Lung (tissue), 12 donors: ENCODE data around the gene ZFAND6. TPM values are rescaled to one million over a fixed set of nuclear protein-coding genes. Genes with fewer than 3 reads are reported as not detected.

Experiments used
- ATAC-seq: fragments of 200-7000 bp; cut with Tn5 transposase; one replicate; pipeline ENCODE4 v1.9.1; 2020; ENCODE audit warnings: moderate number of reproducible peaks; ENCODE audit not compliant: insufficient read depth, low FRiP score
- DNase-seq, 3 donors: peaks; one replicate each; pipeline ENCODE4 v3.0.0-alpha.2; 2013 to 2017
- H3K27ac ChIP-seq, 2 donors: one replicate each; pipeline ENCODE4 v1.5.1; 2013; ENCODE audit warnings: mild to moderate bottlenecking in 2 of 2, moderate library complexity in 2 of 2, control low read depth in 1 of 2, inconsistent platforms in 1 of 2, low read depth in 1 of 2, low read length in 1 of 2
- H3K27me3 ChIP-seq, 3 donors: one replicate each; pipeline ENCODE4 v1.5.1; 2013; ENCODE audit warnings: low read length in 2 of 3; ENCODE audit not compliant: control insufficient read depth in 3 of 3, insufficient read depth in 3 of 3
- H3K36me3 ChIP-seq, 4 donors: one replicate each; pipeline ENCODE4 v1.5.1; 2013; ENCODE audit warnings: low read length in 4 of 4, mild to moderate bottlenecking in 1 of 4, moderate library complexity in 1 of 4; ENCODE audit not compliant: control insufficient read depth in 4 of 4, insufficient read depth in 4 of 4
- H3K4me1 ChIP-seq, 5 donors: one replicate each; pipeline ENCODE4 v1.5.1; 2013; ENCODE audit warnings: low read length in 5 of 5, mild to moderate bottlenecking in 2 of 5, moderate library complexity in 1 of 5; ENCODE audit not compliant: control insufficient read depth in 5 of 5, insufficient read depth in 5 of 5
- H3K4me3 ChIP-seq: one replicate; pipeline ENCODE4 v1.5.1; 2013; ENCODE audit warnings: mild to moderate bottlenecking, control low read depth, moderate library complexity
- H3K9ac ChIP-seq, 2 donors: one replicate each; pipeline ENCODE4 v1.5.1; 2013; ENCODE audit warnings: low read length in 2 of 2, control low read depth in 1 of 2; ENCODE audit not compliant: insufficient read depth in 1 of 2
- H3K9me3 ChIP-seq, 4 donors: one replicate each; pipeline ENCODE4 v1.5.1; 2013; ENCODE audit warnings: low read length in 3 of 4, mild to moderate bottlenecking in 1 of 4, moderate library complexity in 1 of 4; ENCODE audit not compliant: control insufficient read depth in 4 of 4, insufficient read depth in 3 of 4
- CTCF ChIP-seq: IDR thresholded peaks from 2 replicates; pipeline ENCODE4 v1.5.1; 2012; ENCODE audit warnings: mild to moderate bottlenecking; ENCODE audit errors: control extremely low read depth, extremely low read depth
- WGBS, 2 donors: extraction: QIAGEN DNeasy Blood & Tissue Kit; methylation state at CpG; one replicate each; pipeline ENCODE4 v1.1.7; 2013; 5-methylcytosine and 5-hydroxymethylcytosine counted together
- polyA plus RNA-seq, 2 donors: library from polyadenylated mRNA; stranded (reverse); fragments of 200-250 nt; gene quantifications; one replicate each; pipeline ENCODE4 v1.2.1, GENCODE V29; 2013
- total RNA-seq, 2 donors: library from RNA; depleted of rRNA in 1 of 2; stranded (reverse); fragments of >200 nt in 1 of 2; gene quantifications; one replicate each; pipeline ENCODE4 v1.2.1, GENCODE V29; 2014 to 2021
- donor health status: control.
- donor health status: control.
- donor health status: Bipolar disorder and iron deficiency.
- donor health status: healthy.
- donor health status: DM: yes; HTN: yes; CAD: no.

The ZFAND6 gene
- total and polyA plus RNA-seq, 4 donors: 49.6 to 160 (median 81.4) TPM

GRCh38 chr15:80173022-80173759 is 113.7 kb downstream of the ZFAND6 start:
- 64 to 66% methylated on average over 10 of the region's 10 CpGs for WGBS, 2 donors
- no peaks in the 10 kb centered on the region for H3K27me3 ChIP-seq
- H3K36me3 ChIP-seq: peaks cover 0 to 23% (median 18%) of the 10 kb centered on the region in 4 donors
- DNase-seq (peak; percentile 60 to 72 (median 70)), ATAC-seq (peak; percentile 69)
- H3K4me3 ChIP-seq: no peak overlapping the region
- peak; percentile 75 for TF ChIP-seq CTCF
- H3K9me3 ChIP-seq: no peaks in the 10 kb centered on the region
- no peak overlapping the region for H3K27ac ChIP-seq
- H3K4me1 ChIP-seq: peaks cover 0 to 4% (median 0%) of the 10 kb centered on the region in 5 donors
- no peak overlapping the region for H3K9ac ChIP-seq

- H3K4me3 ChIP-seq: no peak overlapping the region
- 85 to 91% methylated on average over 11 of the region's 11 CpGs for WGBS, 2 donors
- H3K9ac ChIP-seq: no peak overlapping the region
- H3K4me1 ChIP-seq: peaks cover 0 to 4% (median 0%) of the 10 kb centered on the region in 5 donors
- DNase-seq (no peak), ATAC-seq (no peak)
- no peak for TF ChIP-seq CTCF
- H3K27ac ChIP-seq: peak overlapping the region in 1 of 2 donors; percentile 37
- peaks cover 0 to 18% (median 16%) of the 10 kb centered on the region in 4 donors for H3K36me3 ChIP-seq
- H3K9me3 ChIP-seq: no peaks in the 10 kb centered on the region
- H3K27me3 ChIP-seq: no peaks in the 10 kb centered on the region
Observed at GRCh38 chr15:80174017-80174746, 114.7 kb downstream of the ZFAND6 start.

DNA sequence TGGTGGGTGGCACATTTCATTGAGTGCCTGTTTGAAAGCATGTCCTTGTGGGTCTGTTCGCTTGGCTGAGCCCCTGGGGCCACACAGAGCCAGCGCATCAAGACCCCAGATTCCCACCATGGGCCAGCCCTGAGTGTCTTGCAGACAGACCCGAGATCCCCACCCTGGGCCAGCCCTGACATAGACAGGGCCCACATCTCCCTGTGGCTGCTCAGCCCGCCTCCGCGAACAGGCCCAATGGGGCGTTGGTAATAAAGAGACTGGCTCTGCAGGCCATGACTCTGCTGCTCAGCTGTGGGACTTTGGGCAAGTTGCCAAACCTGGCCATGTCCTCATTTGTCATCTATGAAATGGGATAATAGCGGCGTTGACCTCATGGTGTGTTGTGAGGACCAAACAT is 116.0 kb downstream of the ZFAND6 start:
- Histone ChIP-seq H3K27me3 (no peaks in the 10 kb centered on the region), H3K4me1 (peaks cover 0 to 4% (median 0%) of the 10 kb centered on the region in 5 donors), H3K27ac (no peak overlapping the region), H3K4me3 (no peak overlapping the region), H3K9me3 (no peaks in the 10 kb centered on the region), H3K36me3 (peaks cover 0 to 23% (median 14%) of the 10 kb centered on the region in 4 donors), H3K9ac (no peak overlapping the region)
- 96 to 97% methylated on average over 9 of the region's 9 CpGs for WGBS, 2 donors
- DNase-seq (no peak), ATAC-seq (no peak)
- no peak for TF ChIP-seq CTCF
